ENCODE results near the gene ATG14.

The ATG14 gene

GRCh38 chr14:55399183-55399582, 12.4 kb downstream of the ATG14 start:
- TF ChIP-seq CTCF (conservative IDR thresholded peaks at IDR 0.05; ENCODE audit: control insufficient read depth, insufficient read depth, low read depth, low read length): no peak
- DNase-seq (ENCODE audit: low read depth): no peak
- H3K4me3 ChIP-seq (ENCODE audit: control insufficient read depth, low read depth, low read length): no peak overlapping the region

DNA sequence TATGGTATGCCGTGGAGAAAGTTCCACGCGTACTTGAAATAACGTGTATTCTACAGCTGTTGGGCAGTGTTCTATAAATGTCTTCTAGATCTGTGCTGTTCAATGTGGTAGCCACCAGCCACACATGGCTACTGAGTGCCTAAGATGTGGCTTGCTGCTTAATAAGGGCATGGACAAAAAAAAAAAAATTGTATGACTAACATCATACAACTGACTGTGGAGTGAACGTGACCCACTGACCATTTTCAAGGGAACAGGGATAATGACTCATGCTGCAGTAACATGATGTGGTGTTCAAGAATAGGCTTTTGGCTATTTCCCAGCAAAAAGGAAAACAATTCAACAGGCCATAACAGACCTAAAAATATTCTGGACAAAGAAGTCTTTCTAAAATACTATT, 13.0 kb downstream of the ATG14 start:
- peak; percentile 98 for DNase-seq (ENCODE audit: low read depth)
- H3K4me3 ChIP-seq (ENCODE audit: control insufficient read depth, low read depth, low read length): no peak overlapping the region
- TF ChIP-seq CTCF (conservative IDR thresholded peaks at IDR 0.05; ENCODE audit: control insufficient read depth, insufficient read depth, low read depth, low read length): no peak

GRCh38 chr14:55389330-55389729, 22.3 kb downstream of the ATG14 start:
- H3K4me3 ChIP-seq (ENCODE audit: control insufficient read depth, low read depth, low read length): no peak overlapping the region
- peak; percentile 86 for DNase-seq (ENCODE audit: low read depth)
- TF ChIP-seq CTCF (conservative IDR thresholded peaks at IDR 0.05; ENCODE audit: control insufficient read depth, insufficient read depth, low read depth, low read length): no peak

- no peak for TF ChIP-seq CTCF (conservative IDR thresholded peaks at IDR 0.05; ENCODE audit: control insufficient read depth, insufficient read depth, low read depth, low read length)
- H3K4me3 ChIP-seq (ENCODE audit: control insufficient read depth, low read depth, low read length): no peak overlapping the region
- peak; percentile 91 for DNase-seq (ENCODE audit: low read depth)
Observed at GRCh38 chr14:55388160-55388559, 23.5 kb downstream of the ATG14 start.

DNA sequence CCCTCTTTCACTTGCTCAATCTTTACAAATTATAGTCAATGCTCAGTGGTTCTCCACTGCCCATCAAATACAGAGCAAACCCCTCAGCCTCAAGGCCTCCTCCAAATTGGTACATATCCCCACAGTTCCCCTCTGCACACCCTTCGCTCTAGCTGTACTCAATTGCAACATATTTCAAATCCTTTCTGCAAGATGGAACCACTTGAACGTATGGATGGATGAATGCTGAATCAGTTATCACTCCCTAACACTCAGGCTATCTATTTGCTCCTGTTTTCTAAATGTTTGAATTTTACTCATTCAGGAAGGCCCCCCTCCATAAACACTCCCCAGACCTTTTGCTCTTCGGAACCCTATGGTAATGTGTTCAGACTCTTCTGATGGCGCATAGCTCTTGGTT, 24.5 kb downstream of the ATG14 start:
- no peak for DNase-seq (ENCODE audit: low read depth)
- TF ChIP-seq CTCF (conservative IDR thresholded peaks at IDR 0.05; ENCODE audit: control insufficient read depth, insufficient read depth, low read depth, low read length): no peak
- no peak overlapping the region for H3K4me3 ChIP-seq (ENCODE audit: control insufficient read depth, low read depth, low read length)

- no peak for DNase-seq (ENCODE audit: low read depth)
- no peak overlapping the region for H3K4me3 ChIP-seq (ENCODE audit: control insufficient read depth, low read depth, low read length)
- no peak for TF ChIP-seq CTCF (conservative IDR thresholded peaks at IDR 0.05; ENCODE audit: control insufficient read depth, insufficient read depth, low read depth, low read length)
Observed at GRCh38 chr14:55386037-55386808, 25.4 kb downstream of the ATG14 start.
